ENCODE data around the gene TMCO5A. TPM values are rescaled to one million over a fixed set of nuclear protein-coding genes. Genes with fewer than 3 reads are reported as not detected.

Gene TMCO5A
- total RNA-seq, 1 experiment from 2014 or later = not detected

- Histone ChIP-seq H3K4me3 (no peak overlapping the region), H2AFZ (no peak overlapping the region), H3K9me3 (ENCODE audit: insufficient read depth, low read depth) (no peaks in the 10 kb centered on the region), H3K4me1 (replicated peaks; ENCODE audit: insufficient read depth) (no peaks in the 10 kb centered on the region), H3F3A (ENCODE audit: insufficient read depth, low read depth) (no peaks in the 10 kb centered on the region), H3K9me2 (ENCODE audit: insufficient read depth) (no peaks in the 10 kb centered on the region), H3K4me2 (no peak overlapping the region), H4K20me1 (ENCODE audit: insufficient read depth) (no peaks in the 10 kb centered on the region), H3K36me3 (ENCODE audit: low read depth) (no peaks in the 10 kb centered on the region), H3K27me3 (ENCODE audit: insufficient read depth, low read depth) (no peaks in the 10 kb centered on the region), H3K79me2 (ENCODE audit: low read depth) (no peaks in the 10 kb centered on the region), H3K27ac (no peak overlapping the region)
- BruUV-seq (replicated peaks) = no TSS peak
- ChIA-PET POLR2A (ENCODE audit: unreplicated experiment) (interaction anchor here (0.7 to 0.9 kb wide), 2 partner anchors 13 to 30 kb away, joined by 7 read pairs; no protein-coding TSS in a partner anchor), CTCF (interaction anchor here (0.6 to 1.0 kb wide), 2 partner anchors 12 to 1868 kb away, joined by 3 read pairs; no protein-coding TSS in a partner anchor)
- DNase-seq = peak in 1 of 2 experiments; percentile 14
- intact Hi-C loops (cut with micrococcal nuclease; ENCODE audit: unreplicated experiment) = no loop called here
- TF ChIP-seq EZH2 (IDR thresholded peaks at IDR 0.05; ENCODE audit: low read depth) (no peak), CTCF (conservative IDR thresholded peaks at IDR 0.05) (peak; percentile 78)
These were observed 42.6 kb upstream of the TMCO5A start for GRCh38 chr15:37891766-37892368.

- no TSS peak for BruUV-seq (replicated peaks)
- no peaks in the 10 kb centered on the region for H3F3A ChIP-seq (ENCODE audit: insufficient read depth, low read depth)
- no peaks in the 10 kb centered on the region for H3K9me3 ChIP-seq (ENCODE audit: insufficient read depth, low read depth)
- H3K79me2 ChIP-seq (ENCODE audit: low read depth) = no peaks in the 10 kb centered on the region
- intact Hi-C loops (cut with micrococcal nuclease; ENCODE audit: unreplicated experiment) = no loop called here
- no peaks in the 10 kb centered on the region for H3K9me2 ChIP-seq (ENCODE audit: insufficient read depth)
- no peak for DNase-seq
- H4K20me1 ChIP-seq (ENCODE audit: insufficient read depth) = no peaks in the 10 kb centered on the region
- H3K36me3 ChIP-seq (ENCODE audit: low read depth) = no peaks in the 10 kb centered on the region
- CTCF ChIA-PET = no interaction called here
- TF ChIP-seq CTCF (conservative IDR thresholded peaks at IDR 0.05) (no peak), EZH2 (IDR thresholded peaks at IDR 0.05; ENCODE audit: low read depth) (no peak)
- H2AFZ ChIP-seq = no peak overlapping the region
- H3K4me1 ChIP-seq (replicated peaks; ENCODE audit: insufficient read depth) = no peaks in the 10 kb centered on the region
- H3K27ac ChIP-seq = no peak overlapping the region
- no peak overlapping the region for H3K4me2 ChIP-seq
- H3K4me3 ChIP-seq = no peak overlapping the region
- POLR2A ChIA-PET (ENCODE audit: unreplicated experiment) = no interaction called here
- no peaks in the 10 kb centered on the region for H3K27me3 ChIP-seq (ENCODE audit: insufficient read depth, low read depth)
These were observed 41.1 kb upstream of the TMCO5A start for GRCh38 chr15:37893309-37893708.

- H4K20me1 ChIP-seq (ENCODE audit: insufficient read depth) = no peaks in the 10 kb centered on the region
- H2AFZ ChIP-seq = no peak overlapping the region
- DNase-seq = no peak
- H3K4me1 ChIP-seq (replicated peaks; ENCODE audit: insufficient read depth) = peaks cover 9% of the 10 kb centered on the region
- H3F3A ChIP-seq (ENCODE audit: insufficient read depth, low read depth) = no peaks in the 10 kb centered on the region
- CTCF ChIA-PET = no interaction called here
- BruUV-seq (replicated peaks) = no TSS peak
- H3K4me3 ChIP-seq = no peak overlapping the region
- H3K27me3 ChIP-seq (ENCODE audit: insufficient read depth, low read depth) = no peaks in the 10 kb centered on the region
- H3K4me2 ChIP-seq = no peak overlapping the region
- H3K9me2 ChIP-seq (ENCODE audit: insufficient read depth) = no peaks in the 10 kb centered on the region
- no peak overlapping the region for H3K27ac ChIP-seq
- intact Hi-C loops (cut with micrococcal nuclease; ENCODE audit: unreplicated experiment) = no loop called here
- TF ChIP-seq CTCF (conservative IDR thresholded peaks at IDR 0.05) (no peak), EZH2 (IDR thresholded peaks at IDR 0.05; ENCODE audit: low read depth) (no peak)
- H3K9me3 ChIP-seq (ENCODE audit: insufficient read depth, low read depth) = no peaks in the 10 kb centered on the region
- no peaks in the 10 kb centered on the region for H3K36me3 ChIP-seq (ENCODE audit: low read depth)
- no peaks in the 10 kb centered on the region for H3K79me2 ChIP-seq (ENCODE audit: low read depth)
- POLR2A ChIA-PET (ENCODE audit: unreplicated experiment) = no interaction called here
These were observed 36.1 kb upstream of the TMCO5A start for GRCh38 chr15:37898362-37898761.
